GM12878 (cell line): Measurements from ENCODE around the gene IGF2BP2. TPM values are rescaled to one million over a fixed set of nuclear protein-coding genes. Genes with fewer than 3 reads are reported as not detected.

Experiments used
- ATAC-seq: fragments of 200-7000 bp; cut with Tn5 transposase; 3 replicates; pipeline ENCODE4 v1.9.1; 2020; ENCODE audit warnings: mild to moderate bottlenecking, moderate library complexity
- BruUV-seq: library from RNA; stranded (reverse); fragments of 400-500 nt; replicated peaks from 2 replicates; lab custom pipeline; 2021; lab: Mats Ljungman, UMichigan
- CTCF ChIA-PET: fragments of 300-600 bp; sonication (Branson Sonifier 250); formaldehyde crosslinking; extraction: SDS; loops from one replicate; lab custom pipeline; 2021; ENCODE audit warnings: inconsistent platforms; lab: Yijun Ruan, JAX
- POLR2A ChIA-PET: fragments of 350-600 bp; formaldehyde crosslinking; extraction: SDS; loops from one replicate; lab custom pipeline; 2021; ENCODE audit warnings: inconsistent platforms; lab: Charles Lee
- RAD21 ChIA-PET: fragments of 300-600 bp; sonication (Branson Sonifier 250); formaldehyde crosslinking; loops from one replicate; lab custom pipeline; 2023; ENCODE audit warnings: antibody characterized with exemption; ENCODE audit not compliant: unreplicated experiment; lab: Charles Lee
- SMC1A ChIA-PET: fragments of 300-600 bp; sonication (Branson Sonifier 250); formaldehyde crosslinking; loops from one replicate; lab custom pipeline; 2023; ENCODE audit not compliant: unreplicated experiment, uncharacterized antibody; lab: Charles Lee
- DNase-seq: peaks from one replicate; pipeline ENCODE4 v3.0.0-alpha.2; 2011; ENCODE audit warnings: low read depth, low spot score
- FAIRE-seq: peaks from 3 replicates; lab custom pipeline; 2011; peaks lifted over from hg19 to GRCh38; lab: Jason Lieb, UNC
- H2AFZ ChIP-seq: 2 replicates; pipeline ENCODE4 v1.6.0; 2011; ENCODE audit warnings: low read depth, low read length, control low read depth; ENCODE audit not compliant: control insufficient read depth
- H3K27ac ChIP-seq: 2 replicates; pipeline ENCODE4 v1.5.1; 2011; ENCODE audit warnings: control low read depth; ENCODE audit not compliant: control insufficient read depth, insufficient read depth
- H3K27me3 ChIP-seq, 2 experiments: replicated peaks in 1 of 2; 2 replicates each; pipeline versions ENCODE4 v1.6.0 to v1.6.1; 2011; ENCODE audit warnings: low read length in 1 of 2; ENCODE audit not compliant: control insufficient read depth in 2 of 2, insufficient read depth in 2 of 2
- H3K36me3 ChIP-seq, 2 experiments: 2 replicates each; pipeline ENCODE4 v1.5.1; 2011; ENCODE audit warnings: low read length in 1 of 2; ENCODE audit not compliant: control insufficient read depth in 2 of 2, insufficient read depth in 2 of 2
- H3K4me1 ChIP-seq: 2 replicates; pipeline ENCODE4 v1.6.1; 2011; ENCODE audit warnings: mild to moderate bottlenecking, low read length, moderate library complexity, mixed read lengths; ENCODE audit not compliant: control insufficient read depth, insufficient read depth
- H3K4me2 ChIP-seq: 2 replicates; pipeline ENCODE4 v1.6.0; 2011; ENCODE audit warnings: control low read depth; ENCODE audit not compliant: control insufficient read depth, insufficient read depth
- H3K4me3 ChIP-seq: fragments of 200-600 bp; sonication (generic); 2 replicates; pipeline ENCODE4 v1.5.1; 2016
- H3K79me2 ChIP-seq: 2 replicates; pipeline ENCODE4 v1.6.0; 2011; ENCODE audit warnings: low read length; ENCODE audit not compliant: control insufficient read depth, insufficient read depth
- H3K9ac ChIP-seq: 2 replicates; pipeline ENCODE4 v1.8.0; 2011; ENCODE audit warnings: low read length, control low read depth, mixed read lengths; ENCODE audit not compliant: control insufficient read depth, insufficient read depth
- H3K9me3 ChIP-seq: replicated peaks from 3 replicates; pipeline ENCODE4 v1.5.1; 2011; ENCODE audit warnings: mild to moderate bottlenecking, low read length; ENCODE audit not compliant: control insufficient read depth, insufficient read depth
- H4K20me1 ChIP-seq: 2 replicates; pipeline ENCODE4 v1.6.0; 2011; ENCODE audit not compliant: control insufficient read depth, insufficient read depth
- BRCA1 ChIP-seq: IDR thresholded peaks from 2 replicates; pipeline ENCODE4 v1.6.1; 2011; ENCODE audit warnings: low read depth, low read length, improper control_type of control experiment
- CEBPB ChIP-seq, 2 experiments: fragments of 150-350 bp in 1 of 2; IDR thresholded peaks; 2 replicates each; pipeline ENCODE4 v1.6.1; 2012 to 2014; ENCODE audit warnings: low read depth in 2 of 2, low read length in 2 of 2, borderline replicate concordance in 1 of 2, inconsistent platforms in 1 of 2
- CTCF ChIP-seq, 3 experiments: IDR thresholded peaks in 2 of 3; conservative IDR thresholded peaks in 1 of 3; 2 replicates each; pipeline ENCODE4 v1.5.1; 2011; ENCODE audit warnings: low read depth in 3 of 3, low read length in 3 of 3, mild to moderate bottlenecking in 3 of 3, control low read depth in 2 of 3, moderate library complexity in 2 of 3, inconsistent platforms in 1 of 3, mixed read lengths in 1 of 3; ENCODE audit not compliant: control insufficient read depth in 2 of 3, insufficient read depth in 1 of 3; ENCODE audit errors: extremely low read depth in 1 of 3
- DPF2 ChIP-seq: fragments of 450-650 bp; IDR thresholded peaks from 2 replicates; pipeline ENCODE4 v1.6.1; 2017; ENCODE audit warnings: mild to moderate bottlenecking
- ETV6 ChIP-seq, 2 experiments: fragments of 450-650 bp in 1 of 2; IDR thresholded peaks in 1 of 2; conservative IDR thresholded peaks in 1 of 2; 2 replicates each; pipeline ENCODE4 v1.6.1; 2014; ENCODE audit warnings: antibody characterized with exemption in 1 of 2, borderline replicate concordance in 1 of 2, low read depth in 1 of 2, mild to moderate bottlenecking in 1 of 2, moderate library complexity in 1 of 2
- IKZF2 ChIP-seq, 2 experiments: fragments of 450-650 bp; IDR thresholded peaks; 2 replicates each; pipeline ENCODE4 v1.6.1; 2017; ENCODE audit warnings: mild to moderate bottlenecking in 2 of 2, moderate library complexity in 2 of 2
- KLF5 ChIP-seq: fragments of 450-650 bp; IDR thresholded peaks from 2 replicates; pipeline ENCODE4 v1.6.1; 2014; ENCODE audit warnings: mild to moderate bottlenecking; ENCODE audit not compliant: partially characterized antibody
- POU2F2 ChIP-seq: IDR thresholded peaks from 3 replicates; pipeline ENCODE4 v1.6.1; 2011; ENCODE audit warnings: low read depth, mild to moderate bottlenecking, low read length, borderline replicate concordance
- RELB ChIP-seq: fragments of 450-650 bp; IDR thresholded peaks from 2 replicates; pipeline ENCODE4 v1.6.1; 2017; ENCODE audit warnings: low read depth, mild to moderate bottlenecking, moderate library complexity
- SMC3 ChIP-seq: IDR thresholded peaks from 2 replicates; pipeline ENCODE4 v1.6.1; 2011; ENCODE audit warnings: low read length, improper control_type of control experiment, borderline replicate concordance
- SP1 ChIP-seq: IDR thresholded peaks from one replicate; pipeline ENCODE4 v1.6.1; 2011; ENCODE audit warnings: low read depth, low read length
- SPI1 ChIP-seq: IDR thresholded peaks from 2 replicates; pipeline ENCODE4 v1.6.1; 2011; ENCODE audit warnings: low read depth, mild to moderate bottlenecking, low read length, moderate library complexity, borderline replicate concordance; ENCODE audit not compliant: insufficient read depth
- STAT3 ChIP-seq: IDR thresholded peaks from 2 replicates; pipeline ENCODE4 v1.6.1; 2011; ENCODE audit warnings: low read depth, low read length, improper control_type of control experiment
- ZBTB33 ChIP-seq: fragments of 450-650 bp; IDR thresholded peaks from 2 replicates; pipeline ENCODE4 v1.6.1; 2017; ENCODE audit warnings: mild to moderate bottlenecking
- ZNF24 ChIP-seq: fragments of 450-650 bp; IDR thresholded peaks from 2 replicates; pipeline ENCODE4 v1.6.1; 2017; ENCODE audit warnings: antibody characterized with exemption, mild to moderate bottlenecking
- WGBS: methylation state at CpG from one replicate; pipeline ENCODE4 v1.1.6; 2016; ENCODE audit warnings: low lambda C conversion rate; ENCODE audit not compliant: insufficient replicate concordance, insufficient coverage; ENCODE audit errors: missing lambda C conversion rate; 5-methylcytosine and 5-hydroxymethylcytosine counted together
- in situ Hi-C: fragments of 300-500 bp; cut with MboI; formaldehyde crosslinking; loops from 9 replicates; pipeline ENCODE4 v1.14.3; 2018; ENCODE audit warnings: mixed read lengths
- intact Hi-C: fragments of 100-400 bp; cut with micrococcal nuclease; formaldehyde crosslinking; loops from one replicate; pipeline ENCODE4 v1.14.2; 2022; ENCODE audit not compliant: unreplicated experiment
- polyA plus RNA-seq, 11 experiments: library from polyadenylated mRNA; depleted of rRNA in 4 of 11; unstranded in 6 of 11; stranded (reverse) in 5 of 11; fragments of >200 nt; fragmentation: Nextera tagmentation in 4 of 11; fragmentation: Illumina TruSeq in 1 of 11; extraction: Ambion mirVana in 4 of 11; extraction: Trizol in 1 of 11; gene quantifications; 1 replicate in 1 of 11; 2 replicates in 10 of 11; pipeline versions ENCODE4 v1.2.1 to v1.2.3, GENCODE V29; 2011 to 2016; ENCODE audit warnings: inconsistent platforms in 2 of 11, missing spikeins in 2 of 11, low read depth in 1 of 11
- total RNA-seq, 4 experiments: library from RNA; depleted of rRNA in 3 of 4; stranded (reverse); fragments of >200 nt in 3 of 4; fragmentation: Illumina TruSeq in 1 of 4; extraction: Trizol in 1 of 4; gene quantifications; 2 replicates each; pipeline versions ENCODE4 v1.2.1 to v1.2.3, GENCODE V29; 2013 to 2021

The IGF2BP2 gene
- total and polyA plus RNA-seq, 10 of the 15 experiments (the other 5 are each of a cell fraction or from before 2014, with no cell fraction given), result 0.25 to 0.72 TPM; not detected in 8

GRCh38 chr3:185655426-185656320, 169.2 kb downstream of the IGF2BP2 start:
- WGBS, result 30% methylated on average over 12 of the region's 12 CpGs
- DNase-seq (no peak), ATAC-seq (no peak), FAIRE-seq (no peak)
- Histone ChIP-seq H3K27ac (no peak overlapping the region), H3K4me3 (no peak overlapping the region), H3K4me1 (no peaks in the 10 kb centered on the region), H3K27me3 (peaks cover 2 to 3% of the 10 kb centered on the region in 2 experiments; a peak in 3 of 4 replicates), H3K4me2 (no peak overlapping the region), H2AFZ (no peak overlapping the region), H3K9me3 (no peaks in the 10 kb centered on the region), H3K79me2 (no peaks in the 10 kb centered on the region), H4K20me1 (no peaks in the 10 kb centered on the region), H3K36me3 (no peaks in the 10 kb centered on the region), H3K9ac (no peak overlapping the region)
- POLR2A ChIA-PET, result interaction anchor here (0.6 kb wide), 1 partner anchor 241 kb away, joined by 4 read pairs; no protein-coding TSS in a partner anchor
- TF ChIP-seq STAT3, result no peak
- TF ChIP-seq IKZF2 (IDR thresholded peaks at IDR 0.05), result no peak
- no peak for TF ChIP-seq RELB
- no peak for TF ChIP-seq POU2F2
- TF ChIP-seq DPF2, result no peak
- no peak for TF ChIP-seq ETV6 (conservative IDR thresholded peaks at IDR 0.05 in 1 of 2, IDR thresholded peaks at IDR 0.05 in 1 of 2; ENCODE audit: borderline replicate concordance in 1 of 2, low read depth in 1 of 2)
- no peak for TF ChIP-seq KLF5
- TF ChIP-seq BRCA1, result no peak
- no peak for TF ChIP-seq CEBPB (IDR thresholded peaks at IDR 0.05; ENCODE audit: borderline replicate concordance in 1 of 2, low read depth in 2 of 2, low read length in 2 of 2)
- TF ChIP-seq ZNF24, result no peak
- no peak for TF ChIP-seq CTCF (IDR thresholded peaks at IDR 0.05 in 2 of 3, conservative IDR thresholded peaks at IDR 0.05 in 1 of 3; ENCODE audit: control insufficient read depth in 2 of 3, extremely low read depth in 1 of 3, insufficient read depth in 1 of 3, low read depth in 3 of 3, low read length in 3 of 3)
- no peak for TF ChIP-seq ZBTB33
- TF ChIP-seq SP1, result no peak
- no peak for TF ChIP-seq SPI1
- no peak for TF ChIP-seq SMC3
- SMC1A ChIA-PET, result no interaction called here
- CTCF ChIA-PET, result interaction anchor here (7.1 kb wide), 1 partner anchor 109 kb away, joined by 198 read pairs; no protein-coding TSS in a partner anchor
- no TSS peak for BruUV-seq
- RAD21 ChIA-PET, result no interaction called here
- intact Hi-C loops (no loop called here), in situ Hi-C loops (no loop called here)
